ENCODE results near the gene MUC20.

The MUC20 gene

DNA sequence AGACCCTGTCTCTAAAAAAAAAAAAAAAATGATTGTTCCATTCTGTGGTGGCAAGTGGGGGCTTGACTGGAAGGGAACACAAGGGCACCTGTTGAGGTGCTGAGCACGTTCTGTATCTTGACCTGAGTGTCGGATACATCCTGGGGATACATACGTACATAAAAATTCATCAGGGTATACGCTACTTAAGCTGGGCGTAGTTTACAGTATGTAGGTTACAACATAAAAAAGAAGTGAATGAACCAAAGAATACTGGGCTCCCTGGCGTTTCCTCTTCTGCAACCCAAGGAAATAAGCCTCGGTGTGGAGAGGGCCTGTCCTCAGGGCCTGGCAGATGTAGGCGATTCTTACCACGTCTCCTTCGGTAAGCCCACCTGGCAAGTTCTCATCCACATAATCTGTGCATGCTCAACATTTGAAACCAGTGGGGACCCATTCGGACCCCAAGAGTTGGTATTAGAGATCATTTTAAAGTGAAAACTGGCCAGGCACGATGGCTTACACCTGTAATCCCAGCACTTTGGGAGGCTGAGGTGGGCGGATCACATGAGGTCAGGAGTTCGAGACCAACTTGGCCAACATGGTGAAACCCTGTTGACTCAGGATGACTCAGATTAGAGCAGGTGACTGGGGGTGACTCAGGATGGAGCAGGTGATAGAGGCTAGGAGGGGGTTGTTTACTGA lies 5.1 kb upstream of the MUC20 start:
- Histone ChIP-seq H3K79me1 (ENCODE audit: low read length) (no peaks in the 10 kb centered on the region), H3K27ac (ENCODE audit: low read depth, low read length) (no peak overlapping the region), H3K4me1 (ENCODE audit: control insufficient read depth in 1 of 2, insufficient read depth in 2 of 2, low read length in 2 of 2) (peaks cover 0 to 2% of the 10 kb centered on the region in 2 experiments), H3K9ac (ENCODE audit: low read length) (no peak overlapping the region), H2AFZ (ENCODE audit: insufficient read depth, low read length, poor library complexity) (no peak overlapping the region), H3K9me3 (ENCODE audit: insufficient read depth, low read depth, low read length) (peaks cover 4% of the 10 kb centered on the region), H2BK5ac (ENCODE audit: low read depth, low read length, poor library complexity) (no peak overlapping the region), H2BK12ac (ENCODE audit: low read length) (no peak overlapping the region), H3K27me3 (ENCODE audit: insufficient read depth, low read length) (no peaks in the 10 kb centered on the region), H2BK120ac (ENCODE audit: insufficient read depth, low read length, poor library complexity) (no peak overlapping the region), H3K36me3 (ENCODE audit: control insufficient read depth in 1 of 2, insufficient read depth in 2 of 2, low read length in 2 of 2) (no peaks in the 10 kb centered on the region), H4K91ac (ENCODE audit: low read depth, low read length) (no peak overlapping the region), H3K4ac (ENCODE audit: low read depth, low read length) (no peak overlapping the region), H3K14ac (ENCODE audit: low read length) (no peak overlapping the region), H2AK5ac (ENCODE audit: low read length) (no peak overlapping the region), H3K4me3 (ENCODE audit: low read depth, low read length) (peak overlapping the region; percentile 10), H3K23ac (ENCODE audit: low read length) (no peak overlapping the region), H4K8ac (ENCODE audit: low read depth, low read length) (no peak overlapping the region), H3K79me2 (ENCODE audit: control insufficient read depth, insufficient read depth, low read length, poor library complexity) (no peaks in the 10 kb centered on the region), H4K12ac (ENCODE audit: low read depth, low read length) (no peak overlapping the region), H3K4me2 (ENCODE audit: low read length) (no peak overlapping the region), H3K18ac (ENCODE audit: low read length) (no peak overlapping the region)
- WGBS (ENCODE audit: extremely low coverage, insufficient coverage, insufficient read length) = no CpG with 5 or more reads among the region's 14 CpGs
- peak; percentile 27 to 59 for DNase-seq

GRCh38 chr3:195717416-195717815 lies 3.4 kb upstream of the MUC20 start:
- no peak overlapping the region for H3K9ac ChIP-seq (ENCODE audit: low read length)
- H3K36me3 ChIP-seq (ENCODE audit: control insufficient read depth in 1 of 2, insufficient read depth in 2 of 2, low read length in 2 of 2) = no peaks in the 10 kb centered on the region
- no peak overlapping the region for H2AK5ac ChIP-seq (ENCODE audit: low read length)
- H2BK120ac ChIP-seq (ENCODE audit: insufficient read depth, low read length, poor library complexity) = no peak overlapping the region
- no peak overlapping the region for H3K4ac ChIP-seq (ENCODE audit: low read depth, low read length)
- no peak overlapping the region for H3K18ac ChIP-seq (ENCODE audit: low read length)
- no peak overlapping the region for H3K14ac ChIP-seq (ENCODE audit: low read length)
- H4K12ac ChIP-seq (ENCODE audit: low read depth, low read length) = no peak overlapping the region
- no peak overlapping the region for H3K27ac ChIP-seq (ENCODE audit: low read depth, low read length)
- no peak overlapping the region for H2BK5ac ChIP-seq (ENCODE audit: low read depth, low read length, poor library complexity)
- H3K27me3 ChIP-seq (ENCODE audit: insufficient read depth, low read length) = no peaks in the 10 kb centered on the region
- no peak overlapping the region for H4K91ac ChIP-seq (ENCODE audit: low read depth, low read length)
- H4K8ac ChIP-seq (ENCODE audit: low read depth, low read length) = no peak overlapping the region
- no peak overlapping the region for H3K4me2 ChIP-seq (ENCODE audit: low read length)
- no peaks in the 10 kb centered on the region for H3K79me2 ChIP-seq (ENCODE audit: control insufficient read depth, insufficient read depth, low read length, poor library complexity)
- H2BK12ac ChIP-seq (ENCODE audit: low read length) = no peak overlapping the region
- no peak overlapping the region for H3K23ac ChIP-seq (ENCODE audit: low read length)
- no peak overlapping the region for H3K4me3 ChIP-seq (ENCODE audit: low read depth, low read length)
- H2AFZ ChIP-seq (ENCODE audit: insufficient read depth, low read length, poor library complexity) = no peak overlapping the region
- H3K79me1 ChIP-seq (ENCODE audit: low read length) = no peaks in the 10 kb centered on the region
- H3K4me1 ChIP-seq (ENCODE audit: control insufficient read depth in 1 of 2, insufficient read depth in 2 of 2, low read length in 2 of 2) = peaks cover 0 to 7% of the 10 kb centered on the region in 2 experiments
- peaks cover 4% of the 10 kb centered on the region for H3K9me3 ChIP-seq (ENCODE audit: insufficient read depth, low read depth, low read length)
- WGBS (ENCODE audit: extremely low coverage, insufficient coverage, insufficient read length) = no CpG with 5 or more reads among the region's 9 CpGs
- no peak for DNase-seq

- Histone ChIP-seq H3K9me3 (ENCODE audit: insufficient read depth, low read depth, low read length) (peaks cover 4% of the 10 kb centered on the region), H3K4me2 (ENCODE audit: low read length) (no peak overlapping the region), H3K79me1 (ENCODE audit: low read length) (no peaks in the 10 kb centered on the region), H2BK5ac (ENCODE audit: low read depth, low read length, poor library complexity) (no peak overlapping the region), H3K27ac (ENCODE audit: low read depth, low read length) (no peak overlapping the region), H3K9ac (ENCODE audit: low read length) (no peak overlapping the region), H2BK120ac (ENCODE audit: insufficient read depth, low read length, poor library complexity) (no peak overlapping the region), H2AK5ac (ENCODE audit: low read length) (no peak overlapping the region), H2BK12ac (ENCODE audit: low read length) (no peak overlapping the region), H3K23ac (ENCODE audit: low read length) (no peak overlapping the region), H2AFZ (ENCODE audit: insufficient read depth, low read length, poor library complexity) (no peak overlapping the region), H3K36me3 (ENCODE audit: control insufficient read depth in 1 of 2, insufficient read depth in 2 of 2, low read length in 2 of 2) (no peaks in the 10 kb centered on the region), H3K79me2 (ENCODE audit: control insufficient read depth, insufficient read depth, low read length, poor library complexity) (no peaks in the 10 kb centered on the region), H3K27me3 (ENCODE audit: insufficient read depth, low read length) (no peaks in the 10 kb centered on the region), H4K12ac (ENCODE audit: low read depth, low read length) (no peak overlapping the region), H4K91ac (ENCODE audit: low read depth, low read length) (no peak overlapping the region), H3K14ac (ENCODE audit: low read length) (no peak overlapping the region), H3K4me1 (ENCODE audit: control insufficient read depth in 1 of 2, insufficient read depth in 2 of 2, low read length in 2 of 2) (peaks cover 0 to 7% of the 10 kb centered on the region in 2 experiments), H3K4ac (ENCODE audit: low read depth, low read length) (no peak overlapping the region), H4K8ac (ENCODE audit: low read depth, low read length) (no peak overlapping the region), H3K18ac (ENCODE audit: low read length) (no peak overlapping the region), H3K4me3 (ENCODE audit: low read depth, low read length) (no peak overlapping the region)
- no peak for DNase-seq
- no CpG with 5 or more reads among the region's 5 CpGs for WGBS (ENCODE audit: extremely low coverage, insufficient coverage, insufficient read length)
These were observed 2.8 kb upstream of the MUC20 start for GRCh38 chr3:195717852-195718476.

DNA sequence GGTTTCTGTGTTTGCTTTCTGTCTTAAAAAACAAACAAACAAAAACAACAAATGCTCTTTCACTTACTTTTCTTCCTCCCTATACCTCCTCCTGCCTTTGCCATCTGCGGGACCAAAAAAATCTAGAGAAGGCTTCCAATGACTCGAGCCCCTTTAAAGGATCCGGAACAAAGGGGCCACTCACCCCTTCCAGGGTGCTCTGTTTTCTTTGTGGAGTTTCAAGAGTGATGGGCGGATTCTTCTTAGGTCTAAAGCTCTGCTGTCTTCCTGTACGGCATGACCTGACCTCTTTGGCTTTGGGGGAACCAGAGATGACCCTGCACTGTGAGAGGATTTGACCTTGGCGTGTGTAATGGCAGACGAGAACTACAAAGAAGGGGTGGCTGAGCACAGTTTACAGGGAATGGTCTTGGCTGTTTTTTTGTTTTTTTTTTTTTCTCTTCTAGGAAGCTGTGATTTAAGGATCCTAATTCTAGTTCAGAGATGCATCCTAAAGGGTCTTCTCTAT lies 2.2 kb upstream of the MUC20 start:
- Histone ChIP-seq H3K79me2 (ENCODE audit: control insufficient read depth, insufficient read depth, low read length, poor library complexity) (no peaks in the 10 kb centered on the region), H2AK5ac (ENCODE audit: low read length) (no peak overlapping the region), H4K91ac (ENCODE audit: low read depth, low read length) (no peak overlapping the region), H3K4me2 (ENCODE audit: low read length) (no peak overlapping the region), H3K27me3 (ENCODE audit: insufficient read depth, low read length) (no peaks in the 10 kb centered on the region), H3K79me1 (ENCODE audit: low read length) (no peaks in the 10 kb centered on the region), H3K36me3 (ENCODE audit: control insufficient read depth in 1 of 2, insufficient read depth in 2 of 2, low read length in 2 of 2) (no peaks in the 10 kb centered on the region), H4K12ac (ENCODE audit: low read depth, low read length) (no peak overlapping the region), H2BK5ac (ENCODE audit: low read depth, low read length, poor library complexity) (no peak overlapping the region), H3K27ac (ENCODE audit: low read depth, low read length) (no peak overlapping the region), H2AFZ (ENCODE audit: insufficient read depth, low read length, poor library complexity) (no peak overlapping the region), H4K8ac (ENCODE audit: low read depth, low read length) (no peak overlapping the region), H3K4ac (ENCODE audit: low read depth, low read length) (no peak overlapping the region), H3K23ac (ENCODE audit: low read length) (no peak overlapping the region), H2BK120ac (ENCODE audit: insufficient read depth, low read length, poor library complexity) (no peak overlapping the region), H3K9me3 (ENCODE audit: insufficient read depth, low read depth, low read length) (peaks cover 1% of the 10 kb centered on the region), H3K4me3 (ENCODE audit: low read depth, low read length) (no peak overlapping the region), H3K4me1 (ENCODE audit: control insufficient read depth in 1 of 2, insufficient read depth in 2 of 2, low read length in 2 of 2) (peaks cover 0 to 7% of the 10 kb centered on the region in 2 experiments), H2BK12ac (ENCODE audit: low read length) (no peak overlapping the region), H3K14ac (ENCODE audit: low read length) (no peak overlapping the region), H3K9ac (ENCODE audit: low read length) (no peak overlapping the region), H3K18ac (ENCODE audit: low read length) (no peak overlapping the region)
- WGBS (ENCODE audit: extremely low coverage, insufficient coverage, insufficient read length) = no CpG with 5 or more reads among the region's 7 CpGs
- no peak for DNase-seq
